ENCODE results near the gene TMEM202. TPM values are rescaled to one million over a fixed set of nuclear protein-coding genes. Genes with fewer than 3 reads are reported as not detected.

The TMEM202 gene
- total and polyA plus RNA-seq, 2 experiments from 2014 or later, result not detected

- H3K4me1 ChIP-seq (ENCODE audit: insufficient read depth), result peaks cover 2% of the 10 kb centered on the region; the same call in 1 of the 2 replicates
- no peaks in the 10 kb centered on the region for H3K27me3 ChIP-seq (ENCODE audit: insufficient read depth)
- Mint-ChIP-seq H3K27ac (no peak overlapping the region), H3K27me3 (ENCODE audit: insufficient read depth, low read depth, poor library complexity) (no peaks in the 10 kb centered on the region), H3K9me3 (no peaks in the 10 kb centered on the region; the same call in 2 of the 3 replicates), H3K4me3 (no peak overlapping the region), H3K4me1 (peaks cover 6% of the 10 kb centered on the region; the same call in 2 of the 3 replicates), H3K36me3 (ENCODE audit: low read depth) (no peaks in the 10 kb centered on the region; the same call in 2 of the 3 replicates)
- no peak overlapping the region for H3K4me3 ChIP-seq
- H3K4me2 ChIP-seq, result no peak overlapping the region
- no peak overlapping the region for H2AFZ ChIP-seq
- TF ChIP-seq EZH2phosphoT487 (IDR thresholded peaks at IDR 0.05; ENCODE audit: unreplicated experiment) (no peak), ZNF114 (CRISPR knock-in tag; IDR thresholded peaks at IDR 0.05) (no peak), CREB1 (CRISPR knock-in tag; IDR thresholded peaks at IDR 0.05; ENCODE audit: low read depth) (no peak), CTCF (conservative IDR thresholded peaks at IDR 0.05; ENCODE audit: low read depth in 2 of 2) (no peak), NANOG (IDR thresholded peaks at IDR 0.05; ENCODE audit: borderline replicate concordance) (no peak), EZH2 (IDR thresholded peaks at IDR 0.05; ENCODE audit: low read depth, unreplicated experiment) (no peak), ZNF331 (CRISPR knock-in tag; IDR thresholded peaks at IDR 0.05; ENCODE audit: low read depth) (no peak), POLR2AphosphoS5 (IDR thresholded peaks at IDR 0.05; ENCODE audit: low read depth) (no peak), JUNB (IDR thresholded peaks at IDR 0.05; ENCODE audit: unreplicated experiment) (no peak)
- TF ChIP-seq, protein P1, sequence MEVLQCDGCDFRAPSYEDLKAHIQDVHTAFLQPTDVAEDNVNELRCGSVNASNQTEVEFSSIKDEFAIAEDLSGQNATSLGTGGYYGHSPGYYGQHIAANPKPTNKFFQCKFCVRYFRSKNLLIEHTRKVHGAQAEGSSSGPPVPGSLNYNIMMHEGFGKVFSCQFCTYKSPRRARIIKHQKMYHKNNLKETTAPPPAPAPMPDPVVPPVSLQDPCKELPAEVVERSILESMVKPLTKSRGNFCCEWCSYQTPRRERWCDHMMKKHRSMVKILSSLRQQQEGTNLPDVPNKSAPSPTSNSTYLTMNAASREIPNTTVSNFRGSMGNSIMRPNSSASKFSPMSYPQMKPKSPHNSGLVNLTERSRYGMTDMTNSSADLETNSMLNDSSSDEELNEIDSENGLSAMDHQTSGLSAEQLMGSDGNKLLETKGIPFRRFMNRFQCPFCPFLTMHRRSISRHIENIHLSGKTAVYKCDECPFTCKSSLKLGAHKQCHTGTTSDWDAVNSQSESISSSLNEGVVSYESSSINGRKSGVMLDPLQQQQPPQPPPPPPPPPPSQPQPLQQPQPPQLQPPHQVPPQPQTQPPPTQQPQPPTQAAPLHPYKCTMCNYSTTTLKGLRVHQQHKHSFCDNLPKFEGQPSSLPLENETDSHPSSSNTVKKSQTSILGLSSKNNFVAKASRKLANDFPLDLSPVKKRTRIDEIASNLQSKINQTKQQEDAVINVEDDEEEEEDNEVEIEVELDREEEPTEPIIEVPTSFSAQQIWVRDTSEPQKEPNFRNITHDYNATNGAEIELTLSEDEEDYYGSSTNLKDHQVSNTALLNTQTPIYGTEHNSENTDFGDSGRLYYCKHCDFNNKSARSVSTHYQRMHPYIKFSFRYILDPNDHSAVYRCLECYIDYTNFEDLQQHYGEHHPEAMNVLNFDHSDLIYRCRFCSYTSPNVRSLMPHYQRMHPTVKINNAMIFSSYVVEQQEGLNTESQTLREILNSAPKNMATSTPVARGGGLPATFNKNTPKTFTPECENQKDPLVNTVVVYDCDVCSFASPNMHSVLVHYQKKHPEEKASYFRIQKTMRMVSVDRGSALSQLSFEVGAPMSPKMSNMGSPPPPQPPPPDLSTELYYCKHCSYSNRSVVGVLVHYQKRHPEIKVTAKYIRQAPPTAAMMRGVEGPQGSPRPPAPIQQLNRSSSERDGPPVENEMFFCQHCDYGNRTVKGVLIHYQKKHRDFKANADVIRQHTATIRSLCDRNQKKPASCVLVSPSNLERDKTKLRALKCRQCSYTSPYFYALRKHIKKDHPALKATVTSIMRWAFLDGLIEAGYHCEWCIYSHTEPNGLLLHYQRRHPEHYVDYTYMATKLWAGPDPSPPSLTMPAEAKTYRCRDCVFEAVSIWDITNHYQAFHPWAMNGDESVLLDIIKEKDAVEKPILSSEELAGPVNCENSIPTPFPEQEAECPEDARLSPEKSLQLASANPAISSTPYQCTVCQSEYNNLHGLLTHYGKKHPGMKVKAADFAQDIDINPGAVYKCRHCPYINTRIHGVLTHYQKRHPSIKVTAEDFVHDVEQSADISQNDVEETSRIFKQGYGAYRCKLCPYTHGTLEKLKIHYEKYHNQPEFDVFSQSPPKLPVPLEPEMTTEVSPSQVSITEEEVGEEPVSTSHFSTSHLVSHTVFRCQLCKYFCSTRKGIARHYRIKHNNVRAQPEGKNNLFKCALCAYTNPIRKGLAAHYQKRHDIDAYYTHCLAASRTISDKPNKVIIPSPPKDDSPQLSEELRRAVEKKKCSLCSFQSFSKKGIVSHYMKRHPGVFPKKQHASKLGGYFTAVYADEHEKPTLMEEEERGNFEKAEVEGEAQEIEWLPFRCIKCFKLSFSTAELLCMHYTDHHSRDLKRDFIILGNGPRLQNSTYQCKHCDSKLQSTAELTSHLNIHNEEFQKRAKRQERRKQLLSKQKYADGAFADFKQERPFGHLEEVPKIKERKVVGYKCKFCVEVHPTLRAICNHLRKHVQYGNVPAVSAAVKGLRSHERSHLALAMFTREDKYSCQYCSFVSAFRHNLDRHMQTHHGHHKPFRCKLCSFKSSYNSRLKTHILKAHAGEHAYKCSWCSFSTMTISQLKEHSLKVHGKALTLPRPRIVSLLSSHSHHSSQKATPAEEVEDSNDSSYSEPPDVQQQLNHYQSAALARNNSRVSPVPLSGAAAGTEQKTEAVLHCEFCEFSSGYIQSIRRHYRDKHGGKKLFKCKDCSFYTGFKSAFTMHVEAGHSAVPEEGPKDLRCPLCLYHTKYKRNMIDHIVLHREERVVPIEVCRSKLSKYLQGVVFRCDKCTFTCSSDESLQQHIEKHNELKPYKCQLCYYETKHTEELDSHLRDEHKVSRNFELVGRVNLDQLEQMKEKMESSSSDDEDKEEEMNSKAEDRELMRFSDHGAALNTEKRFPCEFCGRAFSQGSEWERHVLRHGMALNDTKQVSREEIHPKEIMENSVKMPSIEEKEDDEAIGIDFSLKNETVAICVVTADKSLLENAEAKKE (CRISPR knock-in tag; IDR thresholded peaks at IDR 0.05), result no peak
- no peaks in the 10 kb centered on the region for H3F3A ChIP-seq (replicated peaks; ENCODE audit: low read depth)
- no peak for ATAC-seq
- peaks cover 9% of the 10 kb centered on the region; the same call in 1 of the 2 replicates for H4K20me1 ChIP-seq (replicated peaks; ENCODE audit: insufficient read depth)
- H3K9me2 ChIP-seq (ENCODE audit: insufficient read depth), result no peaks in the 10 kb centered on the region
- no peak for DNase-seq (ENCODE audit: low spot score)
- H3K27ac ChIP-seq (ENCODE audit: low read depth), result no peak overlapping the region
- H3K79me2 ChIP-seq (replicated peaks; ENCODE audit: insufficient read depth), result peaks cover 48% of the 10 kb centered on the region
- H3K36me3 ChIP-seq (ENCODE audit: insufficient read depth), result no peaks in the 10 kb centered on the region
Observed at GRCh38 chr15:72369964-72370363, 28.1 kb upstream of the TMEM202 start.
